Measurements from ENCODE around the gene STARD9. TPM values are rescaled to one million over a fixed set of nuclear protein-coding genes. Genes with fewer than 3 reads are reported as not detected.

STARD9 gene
- total RNA-seq, 6 experiments from 2014 or later: 0.70 to 3.1 (median 1.5) TPM

DNA sequence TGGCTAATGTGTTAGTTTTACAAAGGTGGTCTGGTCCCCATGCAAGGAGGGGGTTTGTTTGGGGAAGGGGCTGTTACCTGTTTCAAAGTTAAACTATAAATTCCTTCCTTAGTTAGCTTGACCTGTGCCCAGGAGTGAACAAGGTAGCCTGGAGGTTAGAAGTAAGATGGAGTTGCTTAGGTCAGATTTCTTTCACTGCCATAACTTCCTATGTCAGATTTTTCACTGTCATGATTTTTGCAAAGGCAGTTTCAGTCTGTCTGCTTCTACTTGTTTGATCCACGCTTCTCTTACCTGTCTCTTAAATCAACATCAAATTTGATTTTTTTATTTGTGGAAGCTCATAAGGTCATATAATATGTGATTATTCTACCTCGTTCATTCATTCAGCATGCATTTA lies 28.6 kb downstream of the STARD9 start:
- Histone ChIP-seq H3K4me3 (no peak overlapping the region), H3K27ac (no peak overlapping the region), H3K36me3 (no peaks in the 10 kb centered on the region), H3K27me3 (no peaks in the 10 kb centered on the region), H3K4me1 (no peaks in the 10 kb centered on the region), H3K9me3 (no peaks in the 10 kb centered on the region)
- no peak for TF ChIP-seq POLR2A (IDR thresholded peaks at IDR 0.05)
- TF ChIP-seq, protein P1, sequence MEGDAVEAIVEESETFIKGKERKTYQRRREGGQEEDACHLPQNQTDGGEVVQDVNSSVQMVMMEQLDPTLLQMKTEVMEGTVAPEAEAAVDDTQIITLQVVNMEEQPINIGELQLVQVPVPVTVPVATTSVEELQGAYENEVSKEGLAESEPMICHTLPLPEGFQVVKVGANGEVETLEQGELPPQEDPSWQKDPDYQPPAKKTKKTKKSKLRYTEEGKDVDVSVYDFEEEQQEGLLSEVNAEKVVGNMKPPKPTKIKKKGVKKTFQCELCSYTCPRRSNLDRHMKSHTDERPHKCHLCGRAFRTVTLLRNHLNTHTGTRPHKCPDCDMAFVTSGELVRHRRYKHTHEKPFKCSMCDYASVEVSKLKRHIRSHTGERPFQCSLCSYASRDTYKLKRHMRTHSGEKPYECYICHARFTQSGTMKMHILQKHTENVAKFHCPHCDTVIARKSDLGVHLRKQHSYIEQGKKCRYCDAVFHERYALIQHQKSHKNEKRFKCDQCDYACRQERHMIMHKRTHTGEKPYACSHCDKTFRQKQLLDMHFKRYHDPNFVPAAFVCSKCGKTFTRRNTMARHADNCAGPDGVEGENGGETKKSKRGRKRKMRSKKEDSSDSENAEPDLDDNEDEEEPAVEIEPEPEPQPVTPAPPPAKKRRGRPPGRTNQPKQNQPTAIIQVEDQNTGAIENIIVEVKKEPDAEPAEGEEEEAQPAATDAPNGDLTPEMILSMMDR (IDR thresholded peaks at IDR 0.05): no peak
- 76% methylated on average over 2 of the region's 2 CpGs for WGBS (ENCODE audit: insufficient coverage, low coverage, low lambda C conversion rate, missing lambda C conversion rate)
- intact Hi-C loops (cut with DNase I): no loop called here
- DNase-seq (no peak), ATAC-seq (no peak)

DNA sequence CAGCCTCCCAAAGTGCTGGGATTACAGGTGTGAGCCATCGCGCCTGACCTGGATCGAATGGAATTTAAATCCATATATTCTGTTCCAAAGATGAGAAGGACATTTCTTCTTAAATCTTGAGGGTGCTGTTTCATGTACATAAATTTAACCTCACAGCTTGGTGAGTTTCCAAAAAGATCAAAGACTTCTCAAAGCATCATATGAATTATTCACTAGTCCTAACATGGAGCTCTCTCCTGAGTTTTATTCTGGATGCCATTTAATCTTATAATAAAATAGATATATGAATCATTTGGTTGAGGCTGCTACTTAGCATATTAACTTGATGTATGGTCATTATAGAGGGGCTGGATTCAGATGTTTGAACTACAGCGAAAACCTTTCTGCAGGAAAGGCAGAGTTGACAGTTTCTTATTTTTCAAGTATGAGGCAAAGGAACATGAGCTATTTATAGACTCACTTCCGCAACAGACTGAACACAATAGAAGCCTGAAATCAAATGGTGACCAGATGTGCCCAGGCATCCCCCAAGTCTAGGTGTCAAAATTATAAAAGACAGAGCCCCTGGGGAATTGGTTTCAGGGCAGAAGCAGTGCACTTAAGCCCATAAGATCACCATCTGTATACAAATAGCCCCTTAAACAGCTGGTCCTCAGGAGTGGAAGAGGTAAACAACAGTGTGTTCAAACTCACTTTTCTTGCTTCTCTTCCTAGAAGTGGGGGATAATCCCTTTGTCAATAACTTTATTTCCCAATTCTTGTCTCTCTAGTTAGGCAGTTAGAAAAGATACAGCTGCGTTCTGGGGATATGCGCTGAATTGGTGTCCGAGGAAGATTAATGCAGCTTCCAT lies 29.7 kb downstream of the STARD9 start:
- no peaks in the 10 kb centered on the region for H3K27me3 ChIP-seq
- no peaks in the 10 kb centered on the region for H3K36me3 ChIP-seq
- ATAC-seq: peak; percentile 38 to 58 (median 52)
- intact Hi-C loops (cut with DNase I): no loop called here
- no peaks in the 10 kb centered on the region for H3K9me3 ChIP-seq
- H3K4me1 ChIP-seq: no peaks in the 10 kb centered on the region
- TF ChIP-seq POLR2A (IDR thresholded peaks at IDR 0.05): no peak
- TF ChIP-seq, protein P1 (IDR thresholded peaks at IDR 0.05): no peak
- H3K27ac ChIP-seq: no peak overlapping the region
- 64% methylated on average over 5 of the region's 8 CpGs for WGBS (ENCODE audit: insufficient coverage, low coverage, low lambda C conversion rate, missing lambda C conversion rate)
- no peak for DNase-seq
- no peak overlapping the region for H3K4me3 ChIP-seq

DNA sequence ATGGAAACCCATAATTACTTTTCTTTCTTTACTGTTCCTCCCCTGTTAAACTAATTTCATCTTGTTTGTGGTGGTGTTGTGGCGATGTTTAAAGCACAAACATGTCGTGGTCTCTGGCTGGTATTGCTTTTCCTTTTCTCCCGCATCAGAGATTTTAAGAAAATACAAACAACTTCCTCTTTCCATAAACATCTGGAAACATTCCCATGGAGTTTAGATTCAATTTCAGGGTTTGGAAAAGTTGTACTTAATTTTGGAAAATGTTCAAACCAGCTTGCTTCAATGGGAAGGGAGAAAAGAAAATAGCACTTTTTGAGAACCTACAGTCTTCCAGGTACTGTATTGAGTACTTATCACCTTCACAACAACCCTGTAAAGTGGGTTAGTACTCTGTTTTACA lies 30.4 kb downstream of the STARD9 start:
- Histone ChIP-seq H3K4me1 (no peaks in the 10 kb centered on the region), H3K4me3 (no peak overlapping the region), H3K9me3 (no peaks in the 10 kb centered on the region), H3K27me3 (no peaks in the 10 kb centered on the region), H3K27ac (no peak overlapping the region), H3K36me3 (no peaks in the 10 kb centered on the region)
- intact Hi-C loops (cut with DNase I): no loop called here
- no peak for TF ChIP-seq POLR2A (IDR thresholded peaks at IDR 0.05)
- TF ChIP-seq, protein P1 (IDR thresholded peaks at IDR 0.05): no peak
- no peak for DNase-seq
- no peak for ATAC-seq
- WGBS (ENCODE audit: insufficient coverage, low coverage, low lambda C conversion rate, missing lambda C conversion rate): 44% methylated on average over 3 of the region's 3 CpGs

DNA sequence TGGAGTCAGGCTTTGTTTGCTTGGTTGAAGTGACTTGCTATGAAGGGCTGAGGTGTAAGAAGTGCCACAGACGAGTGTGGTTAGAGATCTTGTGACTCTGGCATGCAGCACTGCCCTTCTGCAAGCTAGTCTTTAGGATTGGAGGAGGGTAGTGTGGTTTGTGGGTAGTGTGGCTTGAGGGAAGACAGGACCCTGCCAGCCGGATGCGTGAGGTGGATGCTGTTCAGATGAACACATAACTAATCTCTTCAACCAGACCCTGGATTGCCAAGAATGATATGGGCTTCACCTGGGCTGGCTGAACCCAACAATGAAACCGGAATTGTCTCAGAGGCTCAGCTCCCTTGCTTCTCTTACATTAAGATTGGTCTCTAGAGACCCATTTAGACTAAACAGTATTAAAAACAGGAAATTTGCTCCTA lies 32.7 kb downstream of the STARD9 start:
- DNase-seq: no peak
- Histone ChIP-seq H3K36me3 (no peaks in the 10 kb centered on the region), H3K4me1 (no peaks in the 10 kb centered on the region), H3K27ac (no peak overlapping the region), H3K9me3 (no peaks in the 10 kb centered on the region), H3K27me3 (no peaks in the 10 kb centered on the region), H3K4me3 (no peak overlapping the region)
- intact Hi-C loops (cut with DNase I): no loop called here
- no peak for ATAC-seq
- 56% methylated on average over 2 of the region's 4 CpGs for WGBS (ENCODE audit: insufficient coverage, low coverage, low lambda C conversion rate, missing lambda C conversion rate)
- TF ChIP-seq, protein P1 (IDR thresholded peaks at IDR 0.05): no peak
- TF ChIP-seq POLR2A (IDR thresholded peaks at IDR 0.05): no peak

All from right lobe of liver (tissue), 6 donors.